RKO (cell line): ENCODE results near the gene C1orf35.

Source experiments
- DNase-seq: peaks from one replicate; pipeline ENCODE4 v3.0.0-alpha.2; 2016; ENCODE audit warnings: low spot score

C1orf35 gene

GRCh38 chr1:228094432-228095016, 8.6 kb downstream of the C1orf35 start:
- DNase-seq, result no peak

DNA sequence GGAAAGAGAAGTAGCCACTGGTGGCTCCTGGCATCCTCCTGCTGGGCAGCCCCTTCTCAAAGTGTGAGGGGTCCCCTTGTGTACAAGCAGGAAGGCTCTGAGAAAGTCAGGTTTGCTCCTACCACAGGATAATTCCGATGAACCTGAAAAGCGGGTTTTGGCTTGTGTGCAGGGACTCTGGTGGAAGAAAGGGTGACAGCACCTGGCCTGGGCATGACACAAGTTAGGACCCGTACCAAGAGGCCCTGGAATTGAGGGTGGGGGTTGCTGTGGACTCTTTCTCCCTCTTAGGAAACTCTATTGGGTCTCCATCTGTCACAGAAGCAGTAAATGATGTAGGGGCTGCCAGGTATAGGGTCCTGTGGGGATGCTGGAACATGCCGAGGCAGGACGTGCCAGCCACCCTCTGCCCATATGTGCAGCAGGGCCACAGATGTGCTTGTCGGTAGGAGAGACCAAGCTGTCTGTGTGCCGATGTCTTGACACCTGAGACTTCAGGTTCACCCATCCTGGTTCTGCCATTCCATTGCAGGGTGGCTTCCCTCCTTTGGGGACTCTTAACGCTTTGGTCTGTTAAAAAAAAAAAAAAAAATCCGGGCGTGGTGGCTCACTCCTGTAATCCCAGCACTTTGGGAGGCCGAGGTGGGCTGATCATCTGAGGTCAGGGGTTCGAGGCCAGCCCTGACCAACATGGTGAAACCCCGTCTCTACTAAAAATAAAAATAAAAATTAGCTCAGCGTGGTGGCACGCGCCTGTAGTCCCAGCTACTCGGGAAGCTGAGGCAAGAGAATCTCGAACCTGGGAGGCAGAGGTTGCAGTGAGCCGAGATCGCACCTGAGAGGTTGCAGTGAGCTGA, 9.8 kb downstream of the C1orf35 start:
- DNase-seq, result no peak

- no peak for DNase-seq
These were observed 10.6 kb downstream of the C1orf35 start for GRCh38 chr1:228092342-228093049.

DNA sequence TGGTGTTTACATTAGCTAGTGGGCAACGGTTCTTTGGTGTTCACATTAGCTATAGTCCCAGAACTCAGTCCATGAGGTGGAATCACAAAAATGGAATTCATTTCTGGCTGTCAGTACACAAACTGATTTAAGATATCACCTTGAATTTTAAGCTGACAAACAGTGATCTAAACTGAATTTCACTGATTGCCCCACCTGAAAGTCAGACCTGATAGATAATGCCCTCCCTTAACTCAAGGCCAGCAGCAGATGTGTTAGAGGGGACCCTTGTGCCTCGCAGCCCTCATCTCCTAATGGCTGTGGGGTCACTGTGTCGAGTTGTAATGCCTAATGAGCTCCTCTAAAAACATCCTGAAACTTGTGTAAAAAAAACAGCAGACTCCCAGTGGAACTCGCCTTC, 12.0 kb downstream of the C1orf35 start:
- no peak for DNase-seq

DNA sequence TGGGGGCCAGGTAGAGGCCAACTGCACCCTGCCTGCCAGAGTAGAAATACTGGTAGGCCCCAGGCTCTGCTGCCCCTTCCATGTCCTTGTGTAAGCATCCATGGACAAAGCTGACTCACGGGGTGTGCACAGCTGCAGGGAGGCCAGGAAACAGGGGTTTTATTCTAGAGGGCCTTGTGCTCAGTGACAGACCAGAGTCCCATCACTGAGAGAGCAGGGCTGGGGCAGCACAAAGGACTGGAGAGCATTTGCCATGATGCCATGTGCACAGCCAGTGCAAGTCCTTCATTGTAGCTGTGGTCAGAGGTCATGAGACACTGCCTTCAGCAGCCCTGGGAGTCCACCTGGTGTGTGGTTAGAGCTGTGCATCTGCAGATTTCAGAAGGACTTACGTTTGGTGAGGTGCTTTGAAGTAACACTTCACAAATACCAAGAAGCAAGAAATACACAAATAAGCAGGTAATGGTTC, 12.5 kb downstream of the C1orf35 start:
- no peak for DNase-seq

DNA sequence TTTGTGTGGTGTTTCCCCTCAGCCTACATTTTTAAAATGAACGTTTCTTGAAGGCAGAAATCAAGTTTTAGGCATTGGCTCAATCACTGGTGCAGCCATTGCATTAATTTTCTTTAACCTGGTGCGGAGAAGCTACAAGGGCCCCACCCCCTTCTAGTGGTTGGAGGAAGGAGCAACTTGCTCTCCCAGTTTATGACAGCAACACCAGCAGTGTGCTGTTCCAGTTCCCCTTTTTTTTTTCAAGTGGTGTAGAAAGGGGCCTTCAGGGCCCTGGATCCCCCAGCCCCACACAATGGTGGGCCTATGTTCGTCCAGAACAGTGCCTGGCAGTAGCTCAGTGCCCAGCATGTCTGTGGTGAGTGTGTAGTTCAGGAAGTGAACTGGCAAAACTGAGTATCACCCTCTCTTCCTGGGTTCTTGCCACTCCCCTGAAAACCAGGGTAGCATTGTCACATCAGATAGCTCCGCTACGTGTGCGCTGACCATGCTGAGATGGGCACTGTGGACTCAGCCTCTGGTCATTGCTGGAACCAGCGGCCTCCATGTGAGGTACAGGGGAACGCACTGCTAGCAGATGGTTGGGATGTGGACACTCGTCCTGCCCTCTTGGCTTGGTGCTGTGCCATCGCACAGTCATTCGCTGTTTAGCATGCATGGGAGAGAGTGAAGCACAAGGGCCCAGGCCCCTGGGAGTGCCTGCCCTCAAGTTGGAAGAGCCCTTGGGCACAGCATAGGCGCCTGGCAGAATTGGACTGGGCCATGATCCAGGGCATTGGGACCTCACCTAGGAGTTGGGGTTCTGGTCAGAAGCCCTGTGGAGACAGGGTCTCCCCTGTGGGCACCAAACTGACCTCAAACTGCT, 13.4 kb downstream of the C1orf35 start:
- DNase-seq, result no peak

GRCh38 chr1:228088586-228089498, 14.3 kb downstream of the C1orf35 start:
- DNase-seq, result no peak

DNA sequence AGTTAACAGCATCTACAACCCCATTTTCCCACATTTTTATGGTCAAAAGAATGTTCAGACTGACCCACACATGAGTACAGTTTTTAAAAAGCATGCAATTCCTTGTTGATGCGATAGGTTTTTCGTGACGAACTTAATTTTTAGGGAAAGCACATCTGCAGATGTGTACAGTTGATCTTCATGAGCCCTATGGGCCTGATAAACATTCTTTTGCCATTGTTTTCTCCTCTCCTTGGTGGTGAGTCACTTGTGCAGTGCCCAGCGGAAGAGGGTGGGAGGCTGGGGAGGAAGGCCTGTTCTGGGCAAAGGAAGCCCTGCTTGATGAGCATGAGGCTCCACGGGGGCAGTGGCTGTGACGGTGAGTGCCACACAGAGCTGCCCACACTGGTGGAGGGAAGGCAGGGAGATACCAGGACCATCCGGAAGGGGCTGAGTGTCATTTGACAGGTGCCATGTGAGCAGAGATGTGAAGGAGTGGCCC, 15.3 kb downstream of the C1orf35 start:
- peak; percentile 67 for DNase-seq

DNA sequence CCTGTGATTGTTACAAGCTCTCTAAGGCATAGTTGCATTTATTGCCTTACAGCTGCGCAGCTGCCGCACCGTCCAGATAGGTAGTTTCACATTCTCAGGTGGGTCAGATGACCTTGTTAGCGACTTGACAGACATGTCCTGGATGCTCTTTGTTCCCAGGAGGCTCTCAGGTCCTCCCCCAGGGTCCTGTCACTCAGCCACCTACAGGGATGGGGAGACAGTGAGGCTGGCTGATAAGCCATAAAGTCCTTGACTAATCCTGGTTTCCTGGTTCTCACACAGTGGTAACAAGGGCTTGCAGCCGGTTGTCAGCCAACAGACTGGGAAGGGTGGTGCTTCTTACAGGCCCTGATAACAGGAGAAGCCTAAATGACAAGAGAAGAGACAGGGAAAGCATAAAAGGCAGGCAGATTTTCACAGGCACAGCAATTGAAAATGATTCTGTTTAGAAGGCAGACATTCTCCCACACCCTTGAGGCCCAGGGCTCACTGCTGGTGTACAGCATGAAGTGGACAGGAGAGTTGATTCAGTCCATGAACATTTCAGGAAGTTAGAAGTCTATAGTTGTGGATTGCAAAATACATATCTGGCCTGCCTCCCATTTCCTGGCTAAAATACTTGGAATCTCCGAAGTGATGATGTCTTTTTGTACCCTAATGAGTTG, 17.7 kb downstream of the C1orf35 start:
- DNase-seq, result peak; percentile 43

DNA sequence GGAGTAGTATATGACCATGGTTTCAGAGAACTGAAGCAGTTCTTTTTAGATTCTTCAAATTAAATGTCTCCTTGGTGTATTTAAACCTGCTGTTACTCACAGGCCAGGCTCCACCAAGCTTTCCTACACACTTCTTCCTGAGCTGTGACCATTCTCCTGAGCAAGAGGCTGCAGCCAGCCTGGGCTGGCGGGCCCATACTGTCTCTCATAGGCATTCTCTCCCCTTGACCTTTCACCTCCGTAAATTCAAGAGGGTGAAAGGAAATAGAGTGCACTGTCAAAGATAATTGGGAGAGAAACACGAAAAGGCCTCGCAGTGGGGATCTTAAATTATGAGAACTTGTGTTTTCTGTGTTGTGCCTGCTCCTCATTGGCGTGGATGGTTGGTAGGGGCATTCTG, 18.3 kb downstream of the C1orf35 start:
- no peak for DNase-seq

- DNase-seq, result peak; percentile 77
These were observed 18.8 kb downstream of the C1orf35 start for GRCh38 chr1:228084325-228084724.

GRCh38 chr1:228083871-228084278, 19.2 kb downstream of the C1orf35 start:
- peak; percentile 42 for DNase-seq

DNA sequence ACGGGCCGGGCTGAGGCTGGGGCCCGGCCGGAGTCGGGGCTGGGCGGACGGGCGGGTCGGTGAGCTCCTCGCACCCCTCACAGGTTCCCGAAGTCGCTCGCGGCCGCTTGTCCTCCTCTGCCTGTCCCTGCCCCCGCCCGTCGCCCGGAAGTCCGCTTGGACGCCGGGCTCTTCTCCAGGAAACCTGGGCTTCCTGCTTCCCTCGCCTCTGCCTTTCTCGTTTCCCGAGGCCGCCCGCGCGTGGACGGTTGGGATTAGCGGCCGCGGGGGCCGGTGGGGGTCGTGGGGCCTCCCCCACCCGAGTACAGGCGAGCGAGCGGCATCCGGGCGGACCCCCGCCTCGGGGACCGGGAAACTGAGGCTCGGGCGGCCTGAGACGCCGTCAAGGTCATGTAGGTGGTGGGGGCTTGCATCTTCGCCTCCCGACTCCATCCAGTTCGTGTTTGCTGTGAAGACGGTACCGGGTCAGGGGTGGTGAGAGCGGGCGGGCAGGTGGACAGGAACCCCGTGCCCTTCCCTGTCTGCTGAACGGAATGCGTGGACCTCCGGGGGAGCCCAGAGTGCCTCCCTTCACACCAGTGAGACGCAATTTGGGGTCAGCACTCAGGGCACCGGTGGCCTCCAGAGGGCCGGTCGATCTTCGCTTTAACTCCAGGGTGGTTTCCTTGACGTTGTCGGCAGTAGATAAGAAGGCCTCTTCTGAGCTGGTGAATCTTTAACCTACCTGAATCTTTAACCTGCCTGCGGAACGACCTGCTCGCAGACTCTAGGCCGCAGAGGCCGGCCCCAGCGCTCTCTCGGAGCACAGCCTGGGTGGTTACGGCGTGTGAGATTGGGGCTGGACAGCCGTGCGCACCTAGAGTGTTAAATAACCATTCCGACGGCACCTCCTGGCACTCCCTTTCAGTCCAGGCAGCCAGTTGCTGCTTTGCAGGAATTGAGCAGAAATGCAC, 19.9 kb downstream of the C1orf35 start:
- DNase-seq, result peak; percentile 59

- DNase-seq, result peak; percentile 93
These were observed 20.8 kb downstream of the C1orf35 start, which contains the start of gene ARF1 for GRCh38 chr1:228082214-228082917. Gene ARF1 (plus strand): TSS chr1:228082708. CDS start chr1:228097115, 14,407 bp downstream.

- peak; percentile 32 for DNase-seq
These were observed 21.4 kb downstream of the C1orf35 start for GRCh38 chr1:228081578-228082213.

GRCh38 chr1:228081144-228081543, 22.0 kb downstream of the C1orf35 start:
- DNase-seq, result no peak

GRCh38 chr1:228079601-228080263, 23.4 kb downstream of the C1orf35 start:
- no peak for DNase-seq
